NB4 (cell line): ENCODE measurements around the gene ACSF2.

Source experiments
- CTCF ChIP-seq: IDR thresholded peaks from one replicate; pipeline ENCODE4 v1.5.1; 2012; ENCODE audit warnings: low read depth, low read length
- POLR2A ChIP-seq: IDR thresholded peaks from 2 replicates; pipeline ENCODE4 v1.6.1; 2011; ENCODE audit warnings: mild to moderate bottlenecking; ENCODE audit not compliant: insufficient read length; ENCODE audit errors: extremely low read depth

GRCh38 chr17:50407921-50408320, 18.1 kb upstream of the ACSF2 start:
- TF ChIP-seq CTCF (no peak), POLR2A (no peak)
